SK-N-SH treated with all-trans-retinoic acid at 6 μM for 48 hours (cell line): ENCODE data around the gene ITLN1.

Experiments used
- ATAC-seq: fragments of 200-7000 bp; cut with Tn5 transposase; 3 replicates; pipeline ENCODE4 v1.9.1; 2020; ENCODE audit warnings: mild to moderate bottlenecking, moderate library complexity
- ARNTL ChIP-seq: fragments of 450-650 bp; formaldehyde crosslinking; IDR thresholded peaks from 2 replicates; pipeline ENCODE4 v1.5.0; 2020; ENCODE audit warnings: low read depth, mild to moderate bottlenecking, moderate library complexity, borderline replicate concordance
- BACH2 ChIP-seq: fragments of 250-450 bp; sonication (Bioruptor Pico); IDR thresholded peaks from 2 replicates; pipeline ENCODE4 v1.9.0; 2021; ENCODE audit warnings: mild to moderate bottlenecking, borderline replicate concordance
- CSDC2 ChIP-seq: fragments of 250-450 bp; sonication (Bioruptor Pico); IDR thresholded peaks from 2 replicates; pipeline ENCODE4 v1.5.0; 2020; ENCODE audit warnings: mild to moderate bottlenecking, moderate library complexity
- ESRRG ChIP-seq: fragments of 250-450 bp; sonication (Bioruptor Pico); IDR thresholded peaks from 2 replicates; pipeline ENCODE4 v1.6.1; 2021; ENCODE audit warnings: mild to moderate bottlenecking
- OSR1 ChIP-seq: fragments of 250-450 bp; sonication (Bioruptor Pico); IDR thresholded peaks from 2 replicates; pipeline ENCODE4 v1.8.0; 2022; ENCODE audit warnings: moderate library complexity, mild to moderate bottlenecking, inconsistent platforms
- PPARA ChIP-seq: fragments of 250-450 bp; sonication (Bioruptor Pico); IDR thresholded peaks from 2 replicates; pipeline ENCODE4 v1.5.0; 2020; ENCODE audit warnings: mild to moderate bottlenecking, borderline replicate concordance
- SNAI2 ChIP-seq: fragments of 250-450 bp; sonication (Bioruptor Pico); IDR thresholded peaks from 2 replicates; pipeline ENCODE4 v1.5.0; 2020; ENCODE audit warnings: mild to moderate bottlenecking, moderate library complexity
- TCF4 ChIP-seq: fragments of 250-450 bp; sonication (Bioruptor Pico); IDR thresholded peaks from 2 replicates; pipeline ENCODE4 v1.8.0; 2021; ENCODE audit warnings: mild to moderate bottlenecking, moderate library complexity, borderline replicate concordance
- TOX ChIP-seq: fragments of 250-450 bp; sonication (Bioruptor Pico); IDR thresholded peaks from 2 replicates; pipeline ENCODE4 v1.8.0; 2021; ENCODE audit warnings: mild to moderate bottlenecking, moderate library complexity, borderline replicate concordance
- ZC3H10 ChIP-seq: fragments of 250-450 bp; sonication (Bioruptor Pico); IDR thresholded peaks from 2 replicates; pipeline ENCODE4 v1.5.1; 2021; ENCODE audit warnings: mild to moderate bottlenecking, moderate library complexity
- ZFP3 ChIP-seq: fragments of 250-450 bp; sonication (Bioruptor Pico); IDR thresholded peaks from 2 replicates; pipeline ENCODE4 v1.5.0; 2020; ENCODE audit warnings: mild to moderate bottlenecking, moderate library complexity
- ZNF565 ChIP-seq: fragments of 450-650 bp; formaldehyde crosslinking; conservative IDR thresholded peaks from 2 replicates; pipeline ENCODE4 v1.5.0; 2020; ENCODE audit warnings: low read depth, mild to moderate bottlenecking, moderate library complexity
- ZNF8 ChIP-seq: fragments of 450-650 bp; formaldehyde crosslinking; IDR thresholded peaks from 2 replicates; pipeline ENCODE4 v1.5.0; 2020; ENCODE audit warnings: mild to moderate bottlenecking, moderate library complexity
- TF ChIP-seq, protein P1 (sequence below): fragments of 250-450 bp; sonication (Bioruptor Pico); IDR thresholded peaks from 2 replicates; pipeline ENCODE4 v1.8.0; 2020; ENCODE audit warnings: mild to moderate bottlenecking, moderate library complexity, borderline replicate concordance
- TF ChIP-seq, protein P2 (sequence below): fragments of 250-450 bp; sonication (Bioruptor Pico); IDR thresholded peaks from 2 replicates; pipeline ENCODE4 v1.5.1; 2020; ENCODE audit warnings: low read depth, mild to moderate bottlenecking, moderate library complexity
- TF ChIP-seq, protein P3 (sequence below): fragments of 250-450 bp; sonication (Bioruptor Pico); IDR thresholded peaks from 2 replicates; pipeline ENCODE4 v1.8.0; 2021; ENCODE audit warnings: low read depth, mild to moderate bottlenecking, moderate library complexity, borderline replicate concordance
- TF ChIP-seq, protein P4 (sequence below): fragments of 250-450 bp; sonication (Bioruptor Pico); IDR thresholded peaks from 2 replicates; pipeline ENCODE4 v1.5.0; 2020; ENCODE audit warnings: mild to moderate bottlenecking, moderate library complexity
- TF ChIP-seq, protein P5 (sequence below): fragments of 250-450 bp; sonication (Bioruptor Pico); IDR thresholded peaks from 2 replicates; pipeline ENCODE4 v1.5.1; 2021; ENCODE audit warnings: mild to moderate bottlenecking, moderate library complexity

Gene ITLN1

DNA sequence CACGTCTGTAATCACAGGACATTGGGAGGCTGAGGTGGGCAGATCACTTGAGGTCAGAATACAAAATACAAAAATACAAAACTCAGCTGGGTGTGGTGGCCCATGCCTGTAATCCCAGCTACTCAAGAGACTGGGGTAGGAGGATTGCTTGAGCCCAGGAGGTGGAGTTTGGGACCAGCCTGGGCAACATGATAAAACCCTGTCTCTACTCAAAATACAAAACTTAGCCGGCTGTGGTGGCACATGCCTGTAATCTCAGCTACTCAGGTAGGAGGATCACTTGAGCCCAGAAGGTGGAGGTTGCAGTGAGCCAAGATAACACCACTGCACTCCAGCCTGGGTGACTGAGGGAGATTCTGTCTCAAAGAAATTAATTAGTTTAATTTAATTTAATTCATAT is 6.5 kb upstream of the ITLN1 start:
- TF ChIP-seq, protein P1, sequence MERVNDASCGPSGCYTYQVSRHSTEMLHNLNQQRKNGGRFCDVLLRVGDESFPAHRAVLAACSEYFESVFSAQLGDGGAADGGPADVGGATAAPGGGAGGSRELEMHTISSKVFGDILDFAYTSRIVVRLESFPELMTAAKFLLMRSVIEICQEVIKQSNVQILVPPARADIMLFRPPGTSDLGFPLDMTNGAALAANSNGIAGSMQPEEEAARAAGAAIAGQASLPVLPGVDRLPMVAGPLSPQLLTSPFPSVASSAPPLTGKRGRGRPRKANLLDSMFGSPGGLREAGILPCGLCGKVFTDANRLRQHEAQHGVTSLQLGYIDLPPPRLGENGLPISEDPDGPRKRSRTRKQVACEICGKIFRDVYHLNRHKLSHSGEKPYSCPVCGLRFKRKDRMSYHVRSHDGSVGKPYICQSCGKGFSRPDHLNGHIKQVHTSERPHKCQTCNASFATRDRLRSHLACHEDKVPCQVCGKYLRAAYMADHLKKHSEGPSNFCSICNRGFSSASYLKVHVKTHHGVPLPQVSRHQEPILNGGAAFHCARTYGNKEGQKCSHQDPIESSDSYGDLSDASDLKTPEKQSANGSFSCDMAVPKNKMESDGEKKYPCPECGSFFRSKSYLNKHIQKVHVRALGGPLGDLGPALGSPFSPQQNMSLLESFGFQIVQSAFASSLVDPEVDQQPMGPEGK (CRISPR knock-in tag), result no peak
- no peak for TF ChIP-seq OSR1 (CRISPR knock-in tag)
- ATAC-seq, result no peak

DNA sequence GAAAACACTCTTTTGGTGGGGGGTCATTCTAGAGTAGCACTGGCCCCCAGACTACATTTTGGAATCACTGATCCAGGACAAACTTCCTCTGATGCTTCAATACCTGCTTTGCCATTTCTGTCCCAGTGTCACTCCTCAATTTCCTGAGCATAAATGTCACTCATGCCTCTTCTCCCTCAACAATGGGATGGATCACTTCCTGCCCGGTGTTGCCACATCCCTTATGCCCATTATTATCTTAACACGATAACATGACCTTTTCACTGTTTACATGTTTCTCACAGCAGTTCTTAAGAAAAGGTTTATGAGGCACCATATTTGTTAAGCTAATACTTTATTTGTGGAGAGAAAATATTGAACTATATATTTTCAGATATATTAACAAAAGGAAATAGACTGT is 3.9 kb upstream of the ITLN1 start:
- ATAC-seq, result no peak
- TF ChIP-seq ZNF565 (CRISPR knock-in tag), result no peak
- no peak for TF ChIP-seq CSDC2 (CRISPR knock-in tag)
- no peak for TF ChIP-seq ESRRG (CRISPR knock-in tag)
- TF ChIP-seq, protein P1 (CRISPR knock-in tag), result no peak
- no peak for TF ChIP-seq TCF4 (CRISPR knock-in tag)
- no peak for TF ChIP-seq SNAI2 (CRISPR knock-in tag)
- TF ChIP-seq BACH2 (CRISPR knock-in tag), result no peak
- TF ChIP-seq ZC3H10 (CRISPR knock-in tag), result no peak
- TF ChIP-seq, protein P2, sequence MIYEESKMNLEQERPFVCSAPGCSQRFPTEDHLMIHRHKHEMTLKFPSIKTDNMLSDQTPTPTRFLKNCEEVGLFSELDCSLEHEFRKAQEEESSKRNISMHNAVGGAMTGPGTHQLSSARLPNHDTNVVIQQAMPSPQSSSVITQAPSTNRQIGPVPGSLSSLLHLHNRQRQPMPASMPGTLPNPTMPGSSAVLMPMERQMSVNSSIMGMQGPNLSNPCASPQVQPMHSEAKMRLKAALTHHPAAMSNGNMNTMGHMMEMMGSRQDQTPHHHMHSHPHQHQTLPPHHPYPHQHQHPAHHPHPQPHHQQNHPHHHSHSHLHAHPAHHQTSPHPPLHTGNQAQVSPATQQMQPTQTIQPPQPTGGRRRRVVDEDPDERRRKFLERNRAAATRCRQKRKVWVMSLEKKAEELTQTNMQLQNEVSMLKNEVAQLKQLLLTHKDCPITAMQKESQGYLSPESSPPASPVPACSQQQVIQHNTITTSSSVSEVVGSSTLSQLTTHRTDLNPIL (CRISPR knock-in tag), result no peak
- TF ChIP-seq, protein P3, sequence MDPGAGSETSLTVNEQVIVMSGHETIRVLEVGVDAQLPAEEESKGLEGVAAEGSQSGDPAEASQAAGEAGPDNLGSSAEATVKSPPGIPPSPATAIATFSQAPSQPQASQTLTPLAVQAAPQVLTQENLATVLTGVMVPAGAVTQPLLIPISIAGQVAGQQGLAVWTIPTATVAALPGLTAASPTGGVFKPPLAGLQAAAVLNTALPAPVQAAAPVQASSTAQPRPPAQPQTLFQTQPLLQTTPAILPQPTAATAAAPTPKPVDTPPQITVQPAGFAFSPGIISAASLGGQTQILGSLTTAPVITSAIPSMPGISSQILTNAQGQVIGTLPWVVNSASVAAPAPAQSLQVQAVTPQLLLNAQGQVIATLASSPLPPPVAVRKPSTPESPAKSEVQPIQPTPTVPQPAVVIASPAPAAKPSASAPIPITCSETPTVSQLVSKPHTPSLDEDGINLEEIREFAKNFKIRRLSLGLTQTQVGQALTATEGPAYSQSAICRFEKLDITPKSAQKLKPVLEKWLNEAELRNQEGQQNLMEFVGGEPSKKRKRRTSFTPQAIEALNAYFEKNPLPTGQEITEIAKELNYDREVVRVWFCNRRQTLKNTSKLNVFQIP (CRISPR knock-in tag), result no peak

DNA sequence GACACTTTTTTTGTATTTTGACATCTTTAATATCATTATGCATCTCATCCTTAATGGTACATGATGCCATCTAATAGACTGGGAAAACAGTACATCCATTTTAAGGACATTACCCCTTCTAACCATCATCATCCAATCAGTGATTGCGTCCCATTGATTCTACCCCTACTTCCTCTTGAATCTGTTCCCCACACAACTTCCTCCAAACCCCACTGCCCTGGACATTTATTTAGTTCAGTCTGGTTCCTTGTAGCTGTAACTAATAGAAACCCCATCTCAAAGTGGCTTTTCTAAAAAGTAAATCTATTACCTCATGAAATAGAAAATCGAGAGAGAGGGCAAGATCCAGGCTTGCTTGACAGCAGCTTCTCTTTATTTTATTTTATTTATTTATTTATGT is 2.1 kb upstream of the ITLN1 start:
- ATAC-seq, result no peak
- TF ChIP-seq, protein P4, sequence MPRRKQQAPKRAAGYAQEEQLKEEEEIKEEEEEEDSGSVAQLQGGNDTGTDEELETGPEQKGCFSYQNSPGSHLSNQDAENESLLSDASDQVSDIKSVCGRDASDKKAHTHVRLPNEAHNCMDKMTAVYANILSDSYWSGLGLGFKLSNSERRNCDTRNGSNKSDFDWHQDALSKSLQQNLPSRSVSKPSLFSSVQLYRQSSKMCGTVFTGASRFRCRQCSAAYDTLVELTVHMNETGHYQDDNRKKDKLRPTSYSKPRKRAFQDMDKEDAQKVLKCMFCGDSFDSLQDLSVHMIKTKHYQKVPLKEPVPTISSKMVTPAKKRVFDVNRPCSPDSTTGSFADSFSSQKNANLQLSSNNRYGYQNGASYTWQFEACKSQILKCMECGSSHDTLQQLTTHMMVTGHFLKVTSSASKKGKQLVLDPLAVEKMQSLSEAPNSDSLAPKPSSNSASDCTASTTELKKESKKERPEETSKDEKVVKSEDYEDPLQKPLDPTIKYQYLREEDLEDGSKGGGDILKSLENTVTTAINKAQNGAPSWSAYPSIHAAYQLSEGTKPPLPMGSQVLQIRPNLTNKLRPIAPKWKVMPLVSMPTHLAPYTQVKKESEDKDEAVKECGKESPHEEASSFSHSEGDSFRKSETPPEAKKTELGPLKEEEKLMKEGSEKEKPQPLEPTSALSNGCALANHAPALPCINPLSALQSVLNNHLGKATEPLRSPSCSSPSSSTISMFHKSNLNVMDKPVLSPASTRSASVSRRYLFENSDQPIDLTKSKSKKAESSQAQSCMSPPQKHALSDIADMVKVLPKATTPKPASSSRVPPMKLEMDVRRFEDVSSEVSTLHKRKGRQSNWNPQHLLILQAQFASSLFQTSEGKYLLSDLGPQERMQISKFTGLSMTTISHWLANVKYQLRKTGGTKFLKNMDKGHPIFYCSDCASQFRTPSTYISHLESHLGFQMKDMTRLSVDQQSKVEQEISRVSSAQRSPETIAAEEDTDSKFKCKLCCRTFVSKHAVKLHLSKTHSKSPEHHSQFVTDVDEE (CRISPR knock-in tag), result no peak
- TF ChIP-seq, protein P1 (CRISPR knock-in tag), result no peak
- TF ChIP-seq, protein P2 (CRISPR knock-in tag), result no peak
- TF ChIP-seq, protein P5, sequence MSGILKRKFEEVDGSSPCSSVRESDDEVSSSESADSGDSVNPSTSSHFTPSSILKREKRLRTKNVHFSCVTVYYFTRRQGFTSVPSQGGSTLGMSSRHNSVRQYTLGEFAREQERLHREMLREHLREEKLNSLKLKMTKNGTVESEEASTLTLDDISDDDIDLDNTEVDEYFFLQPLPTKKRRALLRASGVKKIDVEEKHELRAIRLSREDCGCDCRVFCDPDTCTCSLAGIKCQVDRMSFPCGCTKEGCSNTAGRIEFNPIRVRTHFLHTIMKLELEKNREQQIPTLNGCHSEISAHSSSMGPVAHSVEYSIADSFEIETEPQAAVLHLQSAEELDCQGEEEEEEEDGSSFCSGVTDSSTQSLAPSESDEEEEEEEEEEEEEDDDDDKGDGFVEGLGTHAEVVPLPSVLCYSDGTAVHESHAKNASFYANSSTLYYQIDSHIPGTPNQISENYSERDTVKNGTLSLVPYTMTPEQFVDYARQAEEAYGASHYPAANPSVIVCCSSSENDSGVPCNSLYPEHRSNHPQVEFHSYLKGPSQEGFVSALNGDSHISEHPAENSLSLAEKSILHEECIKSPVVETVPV (CRISPR knock-in tag), result no peak
- TF ChIP-seq ARNTL (no peak), ZC3H10 (CRISPR knock-in tag) (no peak), ESRRG (CRISPR knock-in tag) (no peak), ZNF8 (CRISPR knock-in tag) (no peak), TOX (CRISPR knock-in tag) (no peak), PPARA (CRISPR knock-in tag) (no peak), ZNF565 (CRISPR knock-in tag) (no peak), ZFP3 (CRISPR knock-in tag) (no peak)
- TF ChIP-seq, protein P3 (CRISPR knock-in tag), result no peak
- TF ChIP-seq, all 23 proteins: peak for 0
